ENCODE measurements around the gene ALG5.

ALG5 gene

GRCh38 chr13:36979361-36980050 is 19.6 kb downstream of the ALG5 start:
- Histone ChIP-seq H3K27ac (no peak overlapping the region), H3K4me1 (ENCODE audit: control insufficient read depth in 1 of 2, insufficient read depth in 1 of 2, low read depth in 1 of 2, low read length in 1 of 2) (no peaks in the 10 kb centered on the region), H3K27me3 (no peaks in the 10 kb centered on the region), H3K9me3 (no peaks in the 10 kb centered on the region), H3K36me3 (peaks cover 18% of the 10 kb centered on the region), H3K4me3 (ENCODE audit: low read depth in 1 of 2, low read length in 1 of 2) (no peak overlapping the region)
- TF ChIP-seq, protein P1, sequence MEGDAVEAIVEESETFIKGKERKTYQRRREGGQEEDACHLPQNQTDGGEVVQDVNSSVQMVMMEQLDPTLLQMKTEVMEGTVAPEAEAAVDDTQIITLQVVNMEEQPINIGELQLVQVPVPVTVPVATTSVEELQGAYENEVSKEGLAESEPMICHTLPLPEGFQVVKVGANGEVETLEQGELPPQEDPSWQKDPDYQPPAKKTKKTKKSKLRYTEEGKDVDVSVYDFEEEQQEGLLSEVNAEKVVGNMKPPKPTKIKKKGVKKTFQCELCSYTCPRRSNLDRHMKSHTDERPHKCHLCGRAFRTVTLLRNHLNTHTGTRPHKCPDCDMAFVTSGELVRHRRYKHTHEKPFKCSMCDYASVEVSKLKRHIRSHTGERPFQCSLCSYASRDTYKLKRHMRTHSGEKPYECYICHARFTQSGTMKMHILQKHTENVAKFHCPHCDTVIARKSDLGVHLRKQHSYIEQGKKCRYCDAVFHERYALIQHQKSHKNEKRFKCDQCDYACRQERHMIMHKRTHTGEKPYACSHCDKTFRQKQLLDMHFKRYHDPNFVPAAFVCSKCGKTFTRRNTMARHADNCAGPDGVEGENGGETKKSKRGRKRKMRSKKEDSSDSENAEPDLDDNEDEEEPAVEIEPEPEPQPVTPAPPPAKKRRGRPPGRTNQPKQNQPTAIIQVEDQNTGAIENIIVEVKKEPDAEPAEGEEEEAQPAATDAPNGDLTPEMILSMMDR (IDR thresholded peaks at IDR 0.05): no peak

DNA sequence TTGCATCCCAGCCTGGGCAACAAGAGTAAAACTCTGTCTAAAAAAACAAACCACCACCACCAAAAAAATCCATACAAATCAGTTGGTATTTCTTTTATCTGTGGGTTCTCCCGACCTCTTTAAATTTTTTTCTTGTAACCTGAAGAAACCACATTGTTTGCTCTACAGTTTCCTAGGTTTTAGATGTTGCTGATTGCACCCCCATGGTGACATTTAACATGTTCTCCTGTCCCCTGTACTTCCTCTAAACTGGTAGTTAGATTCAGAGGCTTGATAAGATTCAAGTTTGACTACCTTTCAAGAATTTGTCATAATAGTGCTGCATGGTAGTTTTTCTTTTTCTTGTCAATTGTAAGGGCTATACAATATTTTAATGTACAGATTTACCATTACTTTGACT is 24.0 kb downstream of the ALG5 start:
- Histone ChIP-seq H3K4me1 (ENCODE audit: control insufficient read depth in 1 of 2, insufficient read depth in 1 of 2, low read depth in 1 of 2, low read length in 1 of 2) (no peaks in the 10 kb centered on the region), H3K27me3 (no peaks in the 10 kb centered on the region), H3K27ac (no peak overlapping the region), H3K36me3 (no peaks in the 10 kb centered on the region), H3K9me3 (no peaks in the 10 kb centered on the region), H3K4me3 (ENCODE audit: low read depth in 1 of 2, low read length in 1 of 2) (no peak overlapping the region)
- TF ChIP-seq, protein P1 (IDR thresholded peaks at IDR 0.05): no peak

GRCh38 chr13:36973621-36974295 is 25.4 kb downstream of the ALG5 start:
- Histone ChIP-seq H3K36me3 (no peaks in the 10 kb centered on the region), H3K4me3 (ENCODE audit: low read depth in 1 of 2, low read length in 1 of 2) (no peak overlapping the region), H3K9me3 (no peaks in the 10 kb centered on the region), H3K27me3 (no peaks in the 10 kb centered on the region), H3K4me1 (ENCODE audit: control insufficient read depth in 1 of 2, insufficient read depth in 1 of 2, low read depth in 1 of 2, low read length in 1 of 2) (no peaks in the 10 kb centered on the region), H3K27ac (no peak overlapping the region)
- TF ChIP-seq, protein P1 (IDR thresholded peaks at IDR 0.05): no peak

- Histone ChIP-seq H3K9me3 (no peaks in the 10 kb centered on the region), H3K27ac (no peak overlapping the region), H3K36me3 (no peaks in the 10 kb centered on the region), H3K27me3 (no peaks in the 10 kb centered on the region), H3K4me3 (ENCODE audit: low read depth in 1 of 2, low read length in 1 of 2) (no peak overlapping the region), H3K4me1 (ENCODE audit: control insufficient read depth in 1 of 2, insufficient read depth in 1 of 2, low read depth in 1 of 2, low read length in 1 of 2) (no peaks in the 10 kb centered on the region)
- TF ChIP-seq, protein P1 (IDR thresholded peaks at IDR 0.05): no peak
Measured at GRCh38 chr13:36973009-36973408, 26.1 kb downstream of the ALG5 start.

DNA sequence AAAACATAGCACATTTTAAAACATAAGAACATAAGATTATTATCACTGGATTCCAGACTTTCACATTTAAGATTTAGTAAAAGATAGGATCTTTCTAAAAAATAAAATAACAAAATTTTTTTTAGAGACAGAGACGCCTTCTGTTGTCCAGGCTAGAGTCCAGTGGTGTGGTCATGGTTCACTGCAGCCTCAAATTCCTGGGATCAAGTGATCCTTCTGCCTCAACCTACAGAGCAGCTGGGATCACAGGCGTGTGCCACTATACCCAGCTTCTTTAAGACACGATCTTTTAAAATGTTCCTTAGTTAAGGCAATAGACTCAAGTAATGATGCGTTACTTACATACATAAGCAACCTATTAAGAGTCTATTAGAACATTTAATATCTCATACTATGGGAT is 32.7 kb downstream of the ALG5 start:
- no peak overlapping the region for H3K27ac ChIP-seq

More for the DNA sequence above, 32.7 kb downstream of the ALG5 start:
- Histone ChIP-seq H3K36me3 (peaks cover 25% of the 10 kb centered on the region), H3K9me3 (no peaks in the 10 kb centered on the region), H3K4me3 (ENCODE audit: low read depth in 1 of 2, low read length in 1 of 2) (no peak overlapping the region), H3K27me3 (no peaks in the 10 kb centered on the region), H3K4me1 (ENCODE audit: control insufficient read depth in 1 of 2, insufficient read depth in 1 of 2, low read depth in 1 of 2, low read length in 1 of 2) (no peaks in the 10 kb centered on the region)
- TF ChIP-seq, protein P1 (IDR thresholded peaks at IDR 0.05): no peak
